Neural cell (in vitro differentiated cells): ENCODE results near the gene RYR3. TPM values are rescaled to one million over a fixed set of nuclear protein-coding genes. Genes with fewer than 3 reads are reported as not detected.

ENCODE experiments used
- H2AFZ ChIP-seq: fragments of 200-600, 300-800 bp; sonication (generic), shearing (Covaris generic); 2 replicates; pipeline ENCODE4 v1.6.0; 2014; ENCODE audit warnings: low read depth, mild to moderate bottlenecking, antibody characterized with exemption, low read length, moderate library complexity
- H3F3A ChIP-seq: fragments of 200-600 bp; shearing (Covaris generic); 2 replicates; pipeline ENCODE4 v1.6.1; 2016; ENCODE audit warnings: mild to moderate bottlenecking, moderate library complexity, mixed read lengths, antibody characterized with exemption, low read length; ENCODE audit not compliant: insufficient read depth, poor library complexity, severe bottlenecking
- H3K27ac ChIP-seq: fragments of 200-600, 300-800 bp; sonication (generic), shearing (Covaris generic); 2 replicates; pipeline ENCODE4 v1.5.1; 2014; ENCODE audit warnings: mild to moderate bottlenecking, low read length, moderate library complexity
- H3K27me3 ChIP-seq: fragments of 300-800, 200-600 bp; sonication (generic), shearing (Covaris generic); 2 replicates; pipeline ENCODE4 v1.6.0; 2014; ENCODE audit warnings: mild to moderate bottlenecking, low read depth, low read length, moderate library complexity; ENCODE audit not compliant: insufficient read depth
- H3K36me3 ChIP-seq: fragments of 300-800, 200-600 bp; sonication (generic), shearing (Covaris generic); 2 replicates; pipeline ENCODE4 v1.5.1; 2014; ENCODE audit warnings: mild to moderate bottlenecking, antibody characterized with exemption, low read length, moderate library complexity; ENCODE audit not compliant: insufficient read depth
- H3K4me2 ChIP-seq: fragments of 300-800, 200-600 bp; sonication (generic), shearing (Covaris generic); 2 replicates; pipeline ENCODE4 v1.6.0; 2014; ENCODE audit warnings: mild to moderate bottlenecking, low read length
- H3K4me3 ChIP-seq: fragments of 300-800, 200-600 bp; sonication (generic), shearing (Covaris generic); 2 replicates; pipeline ENCODE4 v1.5.1; 2014; ENCODE audit warnings: mild to moderate bottlenecking, low read length, moderate library complexity
- H3K79me2 ChIP-seq: fragments of 200-600 bp; shearing (Covaris generic); replicated peaks from 2 replicates; pipeline ENCODE4 v1.6.0; 2014; ENCODE audit warnings: mild to moderate bottlenecking, low read length, moderate library complexity; ENCODE audit not compliant: insufficient read depth
- H3K9ac ChIP-seq: fragments of 300-800, 200-600 bp; sonication (generic), shearing (Covaris generic); 2 replicates; pipeline ENCODE4 v1.6.1; 2016; ENCODE audit warnings: mild to moderate bottlenecking, low read length, mixed read lengths
- H3K9me2 ChIP-seq: fragments of 200-600 bp; shearing (Covaris generic); 2 replicates; pipeline ENCODE4 v1.6.1; 2016; ENCODE audit warnings: mild to moderate bottlenecking, low read length, mixed read lengths; ENCODE audit not compliant: insufficient read depth
- H3K9me3 ChIP-seq: fragments of 200-600, 300-800 bp; sonication (generic), shearing (Covaris generic); 2 replicates; pipeline ENCODE4 v1.6.1; 2016; ENCODE audit warnings: mild to moderate bottlenecking, mixed run types, low read length, moderate library complexity, mixed read lengths
- H4K20me1 ChIP-seq: fragments of 200-600 bp; shearing (Covaris generic); 2 replicates; pipeline ENCODE4 v1.6.1; 2016; ENCODE audit warnings: mild to moderate bottlenecking, mixed run types; ENCODE audit not compliant: insufficient read depth
- CTCF ChIP-seq: fragments of 450-650 bp; IDR thresholded peaks from 2 replicates; pipeline ENCODE4 v1.5.1; 2014; ENCODE audit warnings: antibody characterized with exemption, mild to moderate bottlenecking, moderate library complexity; ENCODE audit not compliant: poor library complexity, severe bottlenecking
- EP300 ChIP-seq: fragments of 450-650 bp; conservative IDR thresholded peaks from 2 replicates; pipeline ENCODE4 v1.6.1; 2014; ENCODE audit warnings: antibody characterized with exemption, mild to moderate bottlenecking, moderate library complexity; ENCODE audit not compliant: poor library complexity, severe bottlenecking
- EZH2 ChIP-seq: fragments of 200-600, 300-800 bp; shearing (Covaris generic), sonication (generic); IDR thresholded peaks from 2 replicates; pipeline ENCODE4 v1.6.1; 2014; ENCODE audit warnings: antibody characterized with exemption, low read length, borderline replicate concordance, mild to moderate bottlenecking; ENCODE audit not compliant: insufficient read depth, poor library complexity, severe bottlenecking
- MXI1 ChIP-seq: fragments of 450-650 bp; conservative IDR thresholded peaks from 2 replicates; pipeline ENCODE4 v1.6.1; 2014; ENCODE audit warnings: antibody characterized with exemption, mild to moderate bottlenecking; ENCODE audit not compliant: poor library complexity, severe bottlenecking
- POLR2AphosphoS5 ChIP-seq: IDR thresholded peaks from 2 replicates; pipeline ENCODE4 v1.6.1; 2012
- RAD21 ChIP-seq: fragments of 450-650 bp; conservative IDR thresholded peaks from 2 replicates; pipeline ENCODE4 v1.6.1; 2014; ENCODE audit warnings: antibody characterized with exemption, mild to moderate bottlenecking, moderate library complexity
- REST ChIP-seq: IDR thresholded peaks from 2 replicates; pipeline ENCODE4 v1.6.1; 2012; ENCODE audit warnings: borderline replicate concordance
- SMC3 ChIP-seq: fragments of 450-650 bp; conservative IDR thresholded peaks from 2 replicates; pipeline ENCODE4 v1.6.1; 2014; ENCODE audit warnings: antibody characterized with exemption, mild to moderate bottlenecking, moderate library complexity; ENCODE audit not compliant: poor library complexity
- TAF1 ChIP-seq: IDR thresholded peaks from 2 replicates; pipeline ENCODE4 v1.6.1; 2012; ENCODE audit warnings: low read depth
- polyA plus RNA-seq: library from polyadenylated mRNA; depleted of rRNA; stranded (reverse); fragments of >200 nt; gene quantifications from 2 replicates; pipeline ENCODE4 v1.2.3, GENCODE V29; 2014

RYR3 gene
- polyA plus RNA-seq, 1 donor from 2014 or later = 12.6 TPM

DNA sequence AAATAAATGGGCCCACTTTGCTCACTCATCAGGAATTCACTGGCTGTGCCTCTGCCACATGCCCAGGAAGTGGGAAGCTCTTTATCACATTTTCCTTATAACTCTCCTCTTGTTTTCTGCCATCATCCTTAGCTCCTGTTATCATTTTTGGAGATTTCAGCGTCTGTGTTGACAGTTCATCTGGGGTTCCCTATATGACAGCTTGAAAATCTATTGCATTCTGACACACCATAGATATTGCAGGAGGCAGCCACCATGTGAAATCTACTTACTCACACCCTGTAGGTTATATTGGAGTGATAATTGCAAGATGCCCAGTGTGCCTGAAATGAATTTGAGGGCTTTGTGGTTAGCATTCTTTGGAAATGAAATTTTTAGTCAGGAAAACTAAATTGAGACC is 132.9 kb downstream of the RYR3 start:
- no peaks in the 10 kb centered on the region for H3K27me3 ChIP-seq
- no peaks in the 10 kb centered on the region for H4K20me1 ChIP-seq
- H3K4me3 ChIP-seq = no peak overlapping the region
- H3K9ac ChIP-seq = no peak overlapping the region
- H3K27ac ChIP-seq = no peak overlapping the region
- H2AFZ ChIP-seq = no peak overlapping the region
- no peaks in the 10 kb centered on the region for H3K36me3 ChIP-seq
- H3F3A ChIP-seq = no peaks in the 10 kb centered on the region
- no peak overlapping the region for H3K4me2 ChIP-seq
- no peaks in the 10 kb centered on the region for H3K9me2 ChIP-seq
- H3K79me2 ChIP-seq = no peaks in the 10 kb centered on the region
- no peaks in the 10 kb centered on the region for H3K9me3 ChIP-seq
- TF ChIP-seq EP300 (peak; percentile 51), SMC3 (no peak)

DNA sequence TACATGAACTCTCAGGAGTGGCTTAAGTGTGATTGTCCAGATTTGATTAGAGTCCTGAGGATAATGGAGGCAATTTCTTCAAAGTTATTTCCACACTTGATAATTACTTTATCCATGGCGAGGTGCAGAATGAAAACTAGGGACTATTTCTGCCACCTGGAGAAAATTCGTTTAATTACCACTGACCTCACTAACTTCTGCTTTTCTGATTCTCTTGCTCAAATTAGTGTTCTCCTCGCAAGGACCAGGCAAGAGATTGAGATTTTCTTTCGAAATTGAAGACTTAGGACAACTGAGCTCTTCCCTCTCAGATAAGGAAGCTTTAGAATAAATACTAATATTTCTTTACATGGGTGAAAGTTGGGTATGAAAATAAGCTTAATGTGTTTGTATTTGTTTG is 135.2 kb downstream of the RYR3 start:
- Histone ChIP-seq H2AFZ (no peak overlapping the region), H3K9ac (no peak overlapping the region), H3K4me3 (no peak overlapping the region), H3K4me2 (no peak overlapping the region), H3K36me3 (no peaks in the 10 kb centered on the region), H3K9me3 (no peaks in the 10 kb centered on the region), H3F3A (no peaks in the 10 kb centered on the region), H3K27ac (no peak overlapping the region), H3K27me3 (no peaks in the 10 kb centered on the region), H4K20me1 (no peaks in the 10 kb centered on the region), H3K9me2 (no peaks in the 10 kb centered on the region), H3K79me2 (no peaks in the 10 kb centered on the region)
- TF ChIP-seq POLR2AphosphoS5 (no peak), MXI1 (no peak), SMC3 (no peak), TAF1 (no peak), EZH2 (no peak), RAD21 (no peak), CTCF (no peak), REST (no peak), EP300 (no peak)

- Histone ChIP-seq H3K4me2 (no peak overlapping the region), H3K9me2 (no peaks in the 10 kb centered on the region), H2AFZ (no peak overlapping the region), H3K9ac (no peak overlapping the region), H3K27ac (no peak overlapping the region), H4K20me1 (no peaks in the 10 kb centered on the region), H3K27me3 (no peaks in the 10 kb centered on the region), H3K36me3 (no peaks in the 10 kb centered on the region), H3K9me3 (no peaks in the 10 kb centered on the region), H3K4me3 (no peak overlapping the region), H3K79me2 (no peaks in the 10 kb centered on the region), H3F3A (no peaks in the 10 kb centered on the region)
- TF ChIP-seq EP300 (no peak), CTCF (no peak), REST (no peak), MXI1 (no peak), RAD21 (no peak), POLR2AphosphoS5 (no peak), SMC3 (no peak), EZH2 (no peak), TAF1 (no peak)
Observed at GRCh38 chr15:33448151-33448550, 137.4 kb downstream of the RYR3 start.
